GM21360 (cell line): ENCODE data around the gene EXOSC6.
"Not testable (repeated sequence)": the region's sequence is repeated elsewhere in the genome, so short reads cannot be mapped to it uniquely, and the experiment has no call there.

Experiments
- ATAC-seq: cut with Tn5 transposase; IDR thresholded peaks from one replicate; pipeline ENCODE4 v1.9.1; 2021; ENCODE audit warnings: mild to moderate bottlenecking, moderate library complexity; ENCODE audit not compliant: unreplicated experiment

EXOSC6 gene

GRCh38 chr16:70255574-70255973 is 3.8 kb upstream of the EXOSC6 start:
- no peak for ATAC-seq

- ATAC-seq, result no peak
These were observed 3.2 kb upstream of the EXOSC6 start for GRCh38 chr16:70254965-70255286.

- ATAC-seq, result no peak
These were observed 2.6 kb upstream of the EXOSC6 start for GRCh38 chr16:70254180-70254964.

GRCh38 chr16:70253291-70254106 is 1.8 kb upstream of the EXOSC6 start:
- no peak for ATAC-seq

- ATAC-seq, result no peak
These were observed 732 bp upstream of the EXOSC6 start for GRCh38 chr16:70252355-70252988.

- peak; percentile 21 for ATAC-seq
These were observed 752 bp downstream of the EXOSC6 start for GRCh38 chr16:70250748-70251628.

GRCh38 chr16:70249697-70250096 is 2.0 kb downstream of the EXOSC6 start:
- not testable (repeated sequence) for ATAC-seq

GRCh38 chr16:70238773-70239172 is 13.0 kb downstream of the EXOSC6 start:
- not testable (repeated sequence) for ATAC-seq

- ATAC-seq, result not testable (repeated sequence)
These were observed 19.9 kb downstream of the EXOSC6 start for GRCh38 chr16:70231831-70232230.

GRCh38 chr16:70226024-70226423 is 25.7 kb downstream of the EXOSC6 start:
- ATAC-seq, result not testable (repeated sequence)

- not testable (repeated sequence) for ATAC-seq
These were observed 26.3 kb downstream of the EXOSC6 start for GRCh38 chr16:70225430-70225829.

- ATAC-seq, result not testable (repeated sequence)
These were observed 27.1 kb downstream of the EXOSC6 start for GRCh38 chr16:70224645-70225044.

GRCh38 chr16:70223971-70224513 is 27.7 kb downstream of the EXOSC6 start:
- ATAC-seq, result not testable (repeated sequence)

- ATAC-seq, result not testable (repeated sequence)
These were observed 28.5 kb downstream of the EXOSC6 start for GRCh38 chr16:70223216-70223615.

- not testable (repeated sequence) for ATAC-seq
These were observed 29.2 kb downstream of the EXOSC6 start for GRCh38 chr16:70222574-70222973.

GRCh38 chr16:70218586-70218985 is 33.2 kb downstream of the EXOSC6 start:
- not testable (repeated sequence) for ATAC-seq

GRCh38 chr16:70206382-70206781 is 45.4 kb downstream of the EXOSC6 start:
- ATAC-seq, result not testable (repeated sequence)

- ATAC-seq, result not testable (repeated sequence)
These were observed 46.9 kb downstream of the EXOSC6 start for GRCh38 chr16:70204668-70205405.

GRCh38 chr16:70204010-70204409 is 47.7 kb downstream of the EXOSC6 start:
- ATAC-seq, result not testable (repeated sequence)
